GM18861 (cell line): ENCODE results near the gene RPS6KL1.

Source experiments
- ATAC-seq: cut with Tn5 transposase; IDR thresholded peaks from one replicate; pipeline ENCODE4 v1.9.1; 2021; ENCODE audit not compliant: unreplicated experiment

Gene RPS6KL1

DNA sequence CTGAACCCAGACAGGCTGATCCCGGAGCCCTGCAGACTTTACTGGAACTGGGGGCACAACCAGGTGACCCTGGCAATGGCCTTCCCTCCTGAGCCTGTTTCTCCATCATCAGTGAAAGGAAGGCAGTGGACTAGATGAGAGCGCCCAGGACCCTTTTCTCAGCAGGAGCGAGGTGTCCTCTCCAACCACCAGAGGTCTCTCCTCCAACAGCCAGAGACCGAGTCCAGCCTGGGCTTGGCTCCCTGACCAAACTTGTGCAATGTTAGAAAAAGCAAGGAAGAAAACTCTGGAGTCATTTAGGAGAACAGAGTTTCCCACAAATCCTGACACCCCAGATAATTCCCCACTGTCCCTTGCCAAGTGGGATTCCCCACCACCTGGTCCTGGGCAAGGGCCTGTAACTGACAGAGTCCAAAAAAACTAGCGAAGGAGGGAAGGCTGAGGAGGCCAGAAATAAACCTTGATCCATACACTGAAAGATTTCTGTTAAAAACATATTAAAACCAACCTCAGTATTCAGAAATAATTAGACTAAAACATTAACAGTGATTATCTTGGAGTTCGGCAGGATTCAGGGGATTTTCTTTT lies 9.0 kb downstream of the RPS6KL1 start:
- ATAC-seq, result no peak

- no peak for ATAC-seq
Observed at GRCh38 chr14:74913393-74913910, 9.6 kb downstream of the RPS6KL1 start.

DNA sequence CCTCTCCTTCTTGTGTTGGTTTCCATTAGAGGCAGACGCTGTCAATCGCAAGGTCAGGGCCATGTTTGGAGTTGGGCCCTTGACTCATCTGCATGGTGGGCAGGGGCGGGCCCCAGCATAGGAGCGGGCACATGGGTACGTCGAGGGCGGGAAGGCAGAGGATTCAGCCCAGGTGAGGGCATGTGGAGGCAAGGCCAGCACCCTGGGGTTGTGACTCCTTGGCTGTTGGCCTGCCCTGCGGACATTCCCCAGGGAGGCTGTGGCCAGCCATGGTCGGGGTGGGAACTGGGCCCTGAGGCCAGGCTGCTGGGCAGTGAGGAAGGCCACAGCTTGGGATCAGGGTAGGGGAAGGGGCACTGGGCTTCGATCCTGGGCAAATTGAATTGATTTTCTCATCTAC lies 10.3 kb downstream of the RPS6KL1 start:
- no peak for ATAC-seq

- no peak for ATAC-seq
Observed at GRCh38 chr14:74912111-74912510, 10.9 kb downstream of the RPS6KL1 start.

DNA sequence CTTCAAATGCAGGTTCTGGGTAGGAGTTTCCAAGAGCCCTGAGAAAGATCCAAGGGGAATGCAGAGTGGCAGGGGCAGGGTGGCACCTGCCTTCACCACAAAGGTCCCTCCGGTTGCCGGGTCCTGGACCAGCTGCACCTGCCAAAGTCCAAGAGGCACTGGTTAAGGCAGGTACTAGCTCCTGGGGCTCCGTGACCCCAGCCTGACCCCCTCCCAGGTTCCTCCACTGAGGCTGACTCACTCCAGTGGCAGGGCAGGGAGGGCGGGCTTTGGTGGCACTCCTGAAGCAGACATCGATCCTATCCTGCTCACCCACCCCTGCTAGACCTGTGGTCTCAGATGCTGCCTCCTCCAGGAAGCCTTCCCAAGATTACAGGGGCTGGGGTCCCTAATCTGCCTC lies 11.4 kb downstream of the RPS6KL1 start:
- ATAC-seq, result no peak

DNA sequence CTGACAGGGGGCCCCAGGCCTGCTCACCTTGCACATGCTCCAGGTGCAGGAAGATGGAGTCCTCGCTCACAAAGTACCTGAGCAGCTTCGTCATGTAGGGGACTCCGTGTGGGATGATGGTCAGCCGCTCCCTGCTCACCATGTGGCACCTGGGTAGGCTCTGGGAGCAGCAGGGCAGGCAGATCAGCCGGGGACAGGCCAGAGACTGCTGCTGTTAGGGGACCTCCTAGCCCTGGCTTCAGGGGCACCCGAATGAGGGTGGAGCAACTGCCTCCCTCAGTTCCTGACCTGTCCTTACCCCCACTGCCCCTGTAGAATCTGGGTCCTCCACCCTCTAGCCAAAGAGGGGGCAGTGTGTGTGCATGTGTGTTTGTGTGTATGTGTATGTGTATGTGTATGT lies 11.8 kb downstream of the RPS6KL1 start:
- ATAC-seq, result no peak

DNA sequence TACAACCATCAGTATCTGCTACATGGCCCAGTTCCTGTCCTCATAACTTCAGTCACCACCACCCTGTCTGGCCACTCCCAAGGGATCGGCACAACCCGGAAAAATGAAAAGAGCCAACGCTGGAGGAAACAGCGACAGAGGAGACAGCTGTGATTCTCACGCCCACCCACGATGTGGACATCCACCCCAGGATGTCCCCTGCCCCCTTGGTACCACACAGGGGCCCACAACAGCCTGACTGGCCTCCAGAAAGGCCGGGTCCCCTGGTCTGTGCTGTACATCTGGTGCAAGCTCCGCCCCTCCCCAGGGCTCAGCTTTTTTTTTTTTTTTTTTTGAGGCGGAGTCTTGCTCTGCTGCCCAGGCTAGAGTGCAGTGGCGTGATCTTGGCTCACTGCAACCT lies 12.5 kb downstream of the RPS6KL1 start:
- no peak for ATAC-seq

GRCh38 chr14:74909911-74910310 lies 13.1 kb downstream of the RPS6KL1 start:
- ATAC-seq, result no peak

GRCh38 chr14:74909501-74909900 lies 13.6 kb downstream of the RPS6KL1 start:
- ATAC-seq, result no peak

DNA sequence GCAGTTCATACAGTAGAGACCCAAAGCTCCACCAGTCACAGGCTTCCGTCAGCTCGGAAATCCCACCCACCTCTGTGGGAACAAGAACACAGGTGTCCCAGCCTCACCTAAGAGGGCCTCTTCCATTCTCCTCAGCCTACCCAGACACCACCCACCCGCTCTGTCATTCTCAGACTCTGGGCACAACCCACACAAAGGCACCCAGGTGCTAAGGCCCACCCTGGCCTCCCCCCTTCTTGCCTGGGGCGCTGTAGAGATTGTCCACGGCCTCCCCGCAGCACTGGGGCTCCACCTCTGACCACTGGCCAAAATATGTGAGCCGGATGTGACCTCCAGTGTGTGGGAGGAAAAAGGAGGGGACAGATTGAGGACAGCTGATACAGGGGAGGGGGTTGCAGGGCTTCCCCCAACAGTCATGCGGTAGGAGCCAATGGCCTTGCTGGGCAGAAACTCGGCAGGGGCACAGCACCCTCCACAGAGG lies 14.2 kb downstream of the RPS6KL1 start:
- no peak for ATAC-seq

- ATAC-seq, result no peak
Observed at GRCh38 chr14:74907744-74908143, 15.3 kb downstream of the RPS6KL1 start.

- ATAC-seq, result no peak
Observed at GRCh38 chr14:74906925-74907521, 16.0 kb downstream of the RPS6KL1 start.

DNA sequence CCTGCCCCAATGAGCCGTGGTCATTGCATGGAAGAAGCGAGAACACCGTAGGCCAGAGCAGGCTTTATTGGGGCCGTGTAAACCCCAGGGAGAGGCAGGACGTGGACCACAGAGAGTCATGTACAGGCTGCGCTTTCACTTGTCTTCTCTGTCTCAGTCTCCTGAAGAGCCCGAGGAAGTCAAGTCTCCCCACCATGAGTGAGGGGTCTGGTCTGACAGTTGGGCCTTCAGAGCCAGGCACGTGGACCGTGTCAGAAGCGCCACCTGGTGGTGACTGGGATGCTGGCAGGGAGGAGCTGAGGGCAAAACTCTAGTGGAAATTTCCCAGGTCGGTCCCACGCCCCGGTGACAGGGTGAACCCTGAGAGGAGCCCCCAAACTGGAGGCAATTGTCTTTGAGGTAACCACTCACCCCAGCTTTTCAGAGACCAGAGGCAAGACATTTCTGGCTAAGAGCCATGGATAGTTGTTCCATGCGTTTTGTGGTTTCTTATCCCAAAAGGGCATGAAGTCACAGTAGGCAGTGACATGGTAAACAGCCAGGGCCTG lies 17.4 kb downstream of the RPS6KL1 start:
- ATAC-seq, result no peak

DNA sequence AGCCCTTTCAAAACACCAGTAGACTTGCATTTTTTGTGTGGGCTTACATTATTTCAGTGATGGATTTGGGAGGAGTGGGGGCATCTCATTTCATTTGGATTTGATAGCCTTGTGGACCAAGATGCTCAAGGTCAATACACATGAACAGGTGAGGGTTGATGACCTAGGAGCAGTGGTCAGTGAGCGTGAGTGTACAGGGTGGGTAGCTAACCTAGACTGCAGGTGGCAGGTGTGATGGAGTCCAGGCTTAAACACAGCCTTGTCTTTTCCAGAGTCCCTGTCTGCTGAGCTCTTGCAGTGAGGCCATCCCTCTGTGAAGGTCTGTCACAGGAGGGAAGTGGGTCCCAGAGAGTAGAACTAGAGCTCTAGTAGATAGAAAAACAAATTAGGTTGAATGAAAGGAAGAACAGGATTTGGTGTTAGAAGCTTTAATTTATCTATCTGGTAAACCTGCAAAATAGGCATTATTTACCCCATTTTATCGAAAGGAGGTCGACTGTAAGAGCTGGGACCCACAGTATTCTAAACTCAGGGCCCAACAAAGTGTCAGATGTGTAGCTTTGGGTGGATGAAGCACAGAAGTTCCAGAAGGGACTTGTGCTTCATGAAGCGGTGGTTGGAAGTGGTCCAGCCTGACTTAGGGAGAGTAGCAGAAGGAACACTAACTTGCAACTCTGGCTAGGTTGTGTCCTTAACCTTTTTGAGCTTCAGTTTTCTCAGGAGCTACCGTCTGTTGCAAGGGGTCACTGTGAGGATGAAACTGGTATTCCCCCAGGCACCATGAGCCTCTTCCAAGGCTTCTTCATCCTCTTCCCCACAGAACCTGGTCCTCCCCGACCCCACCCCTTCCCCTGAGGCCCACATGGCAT lies 18.2 kb downstream of the RPS6KL1 start:
- ATAC-seq, result no peak

- no peak for ATAC-seq
Observed at GRCh38 chr14:74902941-74903705, 19.9 kb downstream of the RPS6KL1 start.

- no peak for ATAC-seq
Observed at GRCh38 chr14:74898694-74899093, 24.4 kb downstream of the RPS6KL1 start.

- ATAC-seq, result no peak
Observed at GRCh38 chr14:74898083-74898482, 25.0 kb downstream of the RPS6KL1 start.

- no peak for ATAC-seq
Observed at GRCh38 chr14:74897642-74898041, 25.4 kb downstream of the RPS6KL1 start.

DNA sequence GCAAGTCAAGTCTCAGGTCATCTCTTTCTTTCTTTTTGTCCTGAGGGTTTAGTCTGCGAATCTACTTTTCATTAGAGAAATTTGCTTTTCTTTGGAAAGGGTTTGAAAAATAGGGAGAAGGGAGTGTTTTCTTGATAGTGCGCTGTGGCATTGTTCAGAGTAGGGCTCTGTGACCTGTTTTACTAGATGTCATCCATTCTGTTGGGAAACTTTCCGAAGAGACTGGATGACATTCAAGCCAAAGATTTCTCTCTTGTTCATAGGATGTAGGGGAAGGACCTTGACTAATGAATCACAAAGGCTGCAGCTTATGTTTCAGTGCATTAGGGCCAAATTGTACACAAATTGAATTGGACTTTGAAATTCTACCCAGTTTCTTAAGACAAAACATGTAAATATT lies 26.7 kb downstream of the RPS6KL1 start:
- ATAC-seq, result no peak

DNA sequence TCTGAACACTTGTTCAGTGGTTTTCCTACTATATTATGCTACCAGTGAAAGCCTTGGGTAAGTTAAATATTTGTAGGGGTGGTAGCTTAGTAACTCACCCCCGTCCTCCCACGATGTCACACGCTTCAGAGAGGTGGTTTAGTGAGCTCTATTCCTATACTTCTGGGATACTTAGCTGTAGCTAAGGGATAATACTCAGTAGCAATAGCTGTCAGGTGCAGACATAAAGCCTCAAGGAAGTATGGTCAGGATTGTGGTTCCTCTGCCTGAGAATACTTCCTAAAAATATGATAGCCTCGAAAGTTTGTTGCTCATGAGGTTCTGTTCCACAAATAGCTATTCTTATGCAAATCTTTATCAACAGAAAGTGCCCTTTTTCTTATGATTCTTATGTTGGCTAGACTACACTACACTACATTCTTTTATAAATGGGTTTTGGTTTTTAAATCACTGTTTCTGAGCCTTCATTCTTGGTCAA lies 29.4 kb downstream of the RPS6KL1 start:
- ATAC-seq, result peak; percentile 52

GRCh38 chr14:74892745-74893144 lies 30.3 kb downstream of the RPS6KL1 start:
- no peak for ATAC-seq
